Activated naive CD8-positive, alpha-beta T cell treated with anti-CD3 and anti-CD28 coated beads, Interleukin-2, amount 10 ng/mL, durations not matched to agents 7 days and 5 days (primary cell): ENCODE results near the gene B4GALNT2. TPM values are rescaled to one million over a fixed set of nuclear protein-coding genes. Genes with fewer than 3 reads are reported as not detected.

Source experiments
- ATAC-seq: fragments of 150-1000 bp; cut with Tn5 transposase; one replicate; pipeline ENCODE4 v1.10.0; 2021; ENCODE audit warnings: low read depth, moderate library complexity
- POLR2A ChIA-PET: fragments of 350-600 bp; sonication (Branson Sonifier 250); formaldehyde crosslinking; loops from one replicate; lab custom pipeline; 2021; ENCODE audit warnings: antibody characterized with exemption; lab: Charles Lee
- DNase-seq: peaks from one replicate; pipeline ENCODE4 v3.0.0; 2021
- H3K27ac Mint-ChIP-seq: one replicate; pipeline ENCODE4 v1.8.0; 2022; ENCODE audit warnings: mild to moderate bottlenecking, mixed read lengths
- H3K27me3 Mint-ChIP-seq: one replicate; pipeline ENCODE4 v1.8.0; 2022; ENCODE audit warnings: mild to moderate bottlenecking, moderate library complexity, mixed read lengths
- H3K36me3 Mint-ChIP-seq: one replicate; pipeline ENCODE4 v1.8.0; 2021; ENCODE audit warnings: mild to moderate bottlenecking, mixed read lengths
- H3K4me1 Mint-ChIP-seq: one replicate; pipeline ENCODE4 v1.8.0; 2021; ENCODE audit warnings: mixed read lengths
- H3K4me3 Mint-ChIP-seq: one replicate; pipeline ENCODE4 v1.8.0; 2022; ENCODE audit warnings: mild to moderate bottlenecking, moderate library complexity, mixed read lengths
- H3K9me3 Mint-ChIP-seq: one replicate; pipeline ENCODE4 v1.8.0; 2021; ENCODE audit warnings: mixed read lengths
- total RNA-seq, 2 experiments: library from RNA; stranded (reverse); gene quantifications; one replicate each; pipeline ENCODE4 v1.2.3, GENCODE V29; 2021

B4GALNT2 gene
- total RNA-seq, 2 experiments from 2014 or later: not detected

DNA sequence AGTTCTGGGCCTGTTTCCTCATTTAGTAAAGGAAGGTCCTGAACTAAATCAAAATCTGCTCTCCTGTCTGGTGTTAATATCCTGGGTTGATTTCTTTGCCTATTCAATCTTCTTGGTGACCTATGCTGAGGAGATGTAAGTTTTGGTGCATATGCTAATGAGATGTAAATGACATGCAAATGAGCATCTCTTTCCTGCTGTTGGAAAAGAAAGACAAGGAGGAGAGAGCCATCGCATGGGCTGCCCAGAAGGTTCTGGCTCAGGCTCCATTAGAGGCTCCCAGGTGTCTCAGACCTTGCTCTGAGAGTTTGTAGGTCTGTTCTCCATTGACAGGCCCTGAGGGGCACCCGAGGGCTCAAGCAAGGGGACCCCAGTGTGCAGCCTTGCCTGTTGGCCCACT is 81.3 kb downstream of the B4GALNT2 start:
- Mint-ChIP-seq H3K4me3 (peak overlapping the region; percentile 99), H3K9me3 (no peaks in the 10 kb centered on the region), H3K27me3 (no peaks in the 10 kb centered on the region), H3K36me3 (peaks cover 52% of the 10 kb centered on the region), H3K27ac (peak overlapping the region; percentile 88), H3K4me1 (peaks cover 60% of the 10 kb centered on the region)
- no peak for ATAC-seq
- POLR2A ChIA-PET: interaction anchor here (1.3 to 9.5 kb wide), 3 partner anchors 12 to 34 kb away, joined by 4 to 120 read pairs (median 99); no protein-coding TSS in a partner anchor
- no peak for DNase-seq

DNA sequence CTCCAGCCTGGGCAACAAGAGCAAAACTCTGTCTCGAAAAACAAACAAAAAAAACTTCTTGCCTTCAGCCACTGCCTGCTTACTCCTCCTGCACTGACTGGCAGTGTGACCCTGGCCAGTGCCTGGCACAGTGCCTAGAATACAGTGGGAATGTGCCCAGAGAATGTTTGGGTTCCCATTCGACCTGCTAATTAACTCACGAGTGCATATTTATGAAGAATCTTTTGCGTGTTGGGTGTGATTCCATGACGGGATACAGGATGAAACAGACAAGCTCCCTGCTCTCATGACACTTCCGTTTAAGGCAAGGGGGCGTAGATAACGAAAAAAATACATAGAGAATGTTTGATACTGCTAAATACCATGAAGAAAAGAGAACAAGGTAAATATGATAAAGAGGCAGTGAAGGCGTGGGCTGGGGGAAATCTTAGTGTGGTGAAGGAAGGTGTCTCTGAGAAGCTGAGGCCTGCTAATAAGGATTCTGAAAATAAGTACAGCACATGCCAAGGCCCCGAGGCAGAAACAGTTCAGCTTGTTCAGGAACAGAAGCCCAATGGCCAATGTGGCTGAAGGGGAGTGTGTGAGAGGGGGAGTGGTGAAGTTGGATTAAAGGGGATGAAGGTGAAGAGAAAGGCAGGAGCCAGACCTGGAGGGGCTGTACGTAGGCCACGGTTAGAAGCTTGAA is 82.2 kb downstream of the B4GALNT2 start:
- ATAC-seq (no peak), DNase-seq (no peak)
- H3K9me3 Mint-ChIP-seq: no peaks in the 10 kb centered on the region
- POLR2A ChIA-PET: interaction anchor here (1.7 to 9.5 kb wide), 6 partner anchors 10 to 22 kb away, joined by 5 to 99 read pairs (median 8); partner anchors contain the start of gene PHOSPHO1
- no peaks in the 10 kb centered on the region for H3K27me3 Mint-ChIP-seq
- peaks cover 58% of the 10 kb centered on the region for H3K36me3 Mint-ChIP-seq
- H3K4me1 Mint-ChIP-seq: peaks cover 60% of the 10 kb centered on the region
- peak overlapping the region; percentile 99 for H3K4me3 Mint-ChIP-seq
- peak overlapping the region; percentile 88 for H3K27ac Mint-ChIP-seq

DNA sequence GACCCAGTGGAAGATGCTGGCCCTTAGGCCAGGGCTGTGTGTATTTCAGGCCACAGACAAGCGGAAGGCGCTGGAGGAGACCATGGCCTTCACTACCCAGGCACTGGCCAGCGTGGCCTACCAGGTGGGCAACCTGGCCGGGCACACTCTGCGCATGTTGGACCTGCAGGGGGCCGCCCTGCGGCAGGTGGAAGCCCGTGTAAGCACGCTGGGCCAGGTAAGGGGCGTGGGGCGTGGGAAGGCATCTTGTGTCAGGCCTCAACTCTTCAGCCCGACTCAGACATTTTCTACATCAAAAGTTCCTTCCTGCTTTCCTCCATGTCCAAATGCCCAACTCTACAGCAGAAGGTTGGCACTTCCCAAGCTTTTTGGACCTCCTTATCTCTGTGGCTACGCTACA is 83.9 kb downstream of the B4GALNT2 start:
- no peak for ATAC-seq
- H3K4me3 Mint-ChIP-seq: peak overlapping the region; percentile 82
- H3K27me3 Mint-ChIP-seq: no peaks in the 10 kb centered on the region
- H3K36me3 Mint-ChIP-seq: peaks cover 55% of the 10 kb centered on the region
- peak; percentile 45 for DNase-seq
- H3K4me1 Mint-ChIP-seq: peaks cover 59% of the 10 kb centered on the region
- H3K27ac Mint-ChIP-seq: peak overlapping the region; percentile 82
- no peaks in the 10 kb centered on the region for H3K9me3 Mint-ChIP-seq
- POLR2A ChIA-PET: interaction anchor here (5.6 to 9.5 kb wide), 2 partner anchors 9 to 24 kb away, joined by 86 to 99 read pairs; no protein-coding TSS in a partner anchor

DNA sequence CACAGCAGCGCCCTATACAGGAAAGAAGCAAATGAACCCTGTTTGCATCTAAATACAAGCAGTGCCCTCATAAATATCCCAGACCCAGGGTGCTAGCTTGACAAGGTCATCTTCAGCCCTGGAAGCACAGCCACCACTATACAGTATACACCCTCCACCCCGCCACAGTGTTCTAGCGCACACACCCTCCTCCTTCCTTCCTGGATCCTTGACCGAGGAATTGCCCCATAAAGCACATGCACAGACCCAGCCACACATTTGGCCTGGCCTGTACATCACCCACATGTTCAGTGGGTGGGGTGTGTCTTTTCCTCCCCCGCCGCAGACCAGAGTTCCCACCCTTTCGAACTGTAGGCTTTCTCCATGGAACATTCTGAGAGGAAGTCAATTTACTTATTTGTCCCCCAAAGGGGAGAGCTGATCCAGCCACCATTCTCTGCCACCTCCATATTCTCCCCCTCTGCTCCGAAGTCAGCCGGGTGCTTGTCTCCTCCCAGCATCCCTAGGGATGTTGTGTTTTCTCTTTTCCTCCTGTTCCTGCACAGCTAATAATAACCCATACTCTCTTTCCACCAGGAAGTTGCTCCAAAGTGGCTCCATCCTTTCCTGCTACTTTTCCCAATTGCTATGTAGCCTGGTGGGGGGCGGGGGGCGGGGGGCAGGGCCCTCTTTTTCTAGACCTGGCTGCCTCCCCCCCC is 84.5 kb downstream of the B4GALNT2 start:
- Mint-ChIP-seq H3K27ac (peak overlapping the region; percentile 92), H3K27me3 (no peaks in the 10 kb centered on the region), H3K36me3 (peaks cover 58% of the 10 kb centered on the region), H3K9me3 (no peaks in the 10 kb centered on the region), H3K4me3 (peak overlapping the region; percentile 85), H3K4me1 (peaks cover 62% of the 10 kb centered on the region)
- peak; percentile 34 for DNase-seq
- ATAC-seq: no peak
- POLR2A ChIA-PET: interaction anchor here (1.4 to 9.5 kb wide), 5 partner anchors 8 to 24 kb away, joined by 4 to 99 read pairs (median 38); partner anchors contain the start of genes ABI3 and GNGT2

DNA sequence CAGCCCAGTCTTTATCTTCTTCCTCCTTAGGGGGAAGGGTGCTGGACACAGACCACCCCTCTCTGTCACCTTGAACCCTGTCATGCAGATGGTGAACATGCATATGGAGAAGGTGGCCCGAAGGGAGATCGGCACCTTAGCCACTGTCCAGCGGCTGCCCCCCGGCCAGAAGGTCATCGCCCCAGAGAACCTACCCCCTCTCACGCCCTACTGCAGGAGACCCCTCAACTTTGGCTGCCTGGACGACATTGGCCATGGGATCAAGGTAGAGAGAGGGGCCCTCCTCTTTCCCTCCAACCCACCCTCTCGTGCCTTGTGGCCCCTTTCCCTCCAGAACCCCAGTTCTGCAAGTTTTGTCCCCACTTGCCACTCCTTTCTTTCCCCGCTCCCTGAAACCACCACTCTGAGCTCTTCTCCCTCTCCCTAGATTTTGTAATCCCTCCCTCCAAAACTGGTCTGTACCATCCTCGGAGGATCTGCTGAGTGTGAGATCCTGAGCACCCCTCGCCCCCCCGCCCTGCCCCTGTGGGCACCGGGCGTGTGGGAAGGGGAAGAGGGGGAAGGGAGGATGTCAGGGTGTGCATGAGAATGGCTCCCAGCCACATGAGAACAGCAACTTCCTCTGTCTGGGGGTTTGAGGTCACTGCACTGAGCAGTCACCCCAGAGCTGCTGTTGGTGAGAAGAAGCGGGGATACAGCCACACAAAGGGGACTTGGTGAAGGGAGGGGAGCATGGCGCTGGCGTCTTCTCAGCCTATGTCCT is 85.3 kb downstream of the B4GALNT2 start:
- peak; percentile 61 for ATAC-seq
- POLR2A ChIA-PET: interaction anchor here (0.6 to 5.6 kb wide), 13 partner anchors 9 to 108 kb away, joined by 3 to 86 read pairs (median 4); partner anchors contain the start of genes ABI3, GNGT2 and PHOSPHO1
- peak overlapping the region; percentile 92 for H3K27ac Mint-ChIP-seq

DNA sequence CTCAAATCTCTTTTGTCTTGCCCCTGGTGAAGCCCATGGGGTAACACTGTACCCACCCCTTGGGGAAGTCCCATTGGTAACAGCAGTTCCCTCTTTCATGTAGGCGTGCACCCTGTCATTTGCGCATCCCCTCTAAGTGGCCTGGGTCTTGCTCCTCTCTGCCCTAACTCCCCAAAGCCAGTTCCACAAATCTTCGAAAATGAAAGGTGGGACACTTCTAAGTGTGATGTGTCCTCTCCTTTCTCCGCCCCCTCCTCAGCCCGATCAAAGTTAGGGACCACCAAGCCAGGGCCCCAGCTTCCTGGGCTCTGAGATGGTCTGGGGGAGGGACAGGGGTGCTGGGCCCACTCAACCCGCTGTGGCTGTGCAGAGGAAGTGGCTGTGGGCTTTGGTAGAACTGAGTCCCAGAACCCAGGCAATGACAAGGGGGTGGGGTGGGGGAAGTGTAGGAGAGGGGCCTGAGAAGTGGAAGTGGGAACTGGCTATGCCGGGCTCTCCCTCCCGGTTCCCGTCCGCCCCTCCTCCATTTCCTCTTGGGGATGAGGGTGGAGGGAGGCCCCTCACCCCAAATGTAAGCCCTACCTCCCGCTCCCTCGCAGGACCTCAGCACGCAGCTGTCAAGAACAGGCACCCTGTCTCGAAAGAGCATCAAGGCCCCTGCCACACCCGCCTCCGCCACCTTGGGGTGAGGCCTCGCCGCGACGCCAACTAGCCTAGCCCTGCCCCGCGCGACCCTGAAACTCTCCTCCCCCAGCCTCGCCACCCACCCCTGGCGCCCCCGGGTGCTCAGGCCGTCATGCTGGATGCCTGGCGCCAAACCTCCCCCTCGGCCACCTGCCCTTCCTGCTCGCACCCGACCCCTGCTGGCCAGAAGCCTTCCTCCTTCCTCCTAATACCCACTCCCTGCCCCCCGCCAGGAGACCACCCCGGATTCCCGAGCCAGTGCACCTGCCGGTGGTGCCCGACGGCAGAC is 86.7 kb downstream of the B4GALNT2 start:
- Mint-ChIP-seq H3K4me1 (peaks cover 66% of the 10 kb centered on the region), H3K27me3 (no peaks in the 10 kb centered on the region), H3K9me3 (no peaks in the 10 kb centered on the region), H3K27ac (peak overlapping the region; percentile 92), H3K4me3 (peak overlapping the region; percentile 85), H3K36me3 (peaks cover 50% of the 10 kb centered on the region)
- DNase-seq (peak; percentile 85), ATAC-seq (peak; percentile 57)
- POLR2A ChIA-PET: interaction anchor here (0.6 to 5.6 kb wide), 18 partner anchors 7 to 1559 kb away, joined by 3 to 86 read pairs (median 4); partner anchors contain the start of genes ABI3, ATP5MC1, GNGT2 and PHOSPHO1

More for the DNA sequence above, 85.3 kb downstream of the B4GALNT2 start:
- peak overlapping the region; percentile 85 for H3K4me3 Mint-ChIP-seq
- peaks cover 57% of the 10 kb centered on the region for H3K36me3 Mint-ChIP-seq
- no peaks in the 10 kb centered on the region for H3K27me3 Mint-ChIP-seq
- H3K9me3 Mint-ChIP-seq: no peaks in the 10 kb centered on the region
- peak; percentile 77 for DNase-seq
- H3K4me1 Mint-ChIP-seq: peaks cover 64% of the 10 kb centered on the region

DNA sequence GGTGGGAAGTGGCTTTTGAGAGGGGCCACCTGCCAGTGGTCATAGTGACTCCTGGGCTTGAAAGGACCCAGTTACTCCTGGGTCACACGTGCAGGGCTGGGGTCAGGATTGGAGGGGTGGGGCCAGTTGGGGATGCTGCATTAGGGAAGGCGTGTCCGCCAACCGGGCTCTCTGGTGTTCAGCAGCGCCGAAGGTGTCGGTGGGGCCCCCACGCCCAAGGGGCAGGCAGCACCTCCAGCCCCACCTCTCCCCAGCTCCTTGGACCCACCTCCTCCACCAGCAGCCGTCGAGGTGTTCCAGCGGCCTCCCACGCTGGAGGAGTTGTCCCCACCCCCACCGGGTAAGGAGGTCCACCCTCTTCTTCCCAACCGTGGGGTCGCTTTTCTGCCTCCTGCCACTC is 87.4 kb downstream of the B4GALNT2 start:
- H3K27ac Mint-ChIP-seq: peak overlapping the region; percentile 92
- no peak for ATAC-seq
- no peaks in the 10 kb centered on the region for H3K9me3 Mint-ChIP-seq
- peaks cover 65% of the 10 kb centered on the region for H3K4me1 Mint-ChIP-seq
- DNase-seq: no peak
- H3K36me3 Mint-ChIP-seq: peaks cover 47% of the 10 kb centered on the region
- peak overlapping the region; percentile 65 for H3K4me3 Mint-ChIP-seq
- H3K27me3 Mint-ChIP-seq: peaks cover 2% of the 10 kb centered on the region
- POLR2A ChIA-PET: interaction anchor here (2.0 to 5.6 kb wide), 3 partner anchors 11 to 39 kb away, joined by 8 to 86 read pairs (median 38); partner anchors contain the start of genes ABI3 and GNGT2

DNA sequence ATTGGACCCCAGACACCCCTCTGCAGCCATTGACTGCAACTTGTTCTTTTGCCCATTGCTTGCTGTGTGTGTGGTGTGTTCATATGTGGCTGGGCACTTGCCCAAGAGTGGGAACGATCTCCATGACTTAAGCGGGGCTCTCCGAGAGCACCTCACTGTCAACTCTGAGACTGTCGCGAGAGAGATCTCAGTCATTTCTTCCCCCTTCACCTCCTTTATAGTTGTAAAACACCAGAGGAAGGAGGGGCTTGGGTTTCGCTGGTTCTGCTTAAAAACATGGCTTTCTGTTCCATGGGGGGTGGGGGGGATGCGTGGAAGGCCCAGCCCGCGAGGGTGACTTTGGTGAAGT is 90.6 kb downstream of the B4GALNT2 start:
- DNase-seq (peak; percentile 38), ATAC-seq (no peak)
- H3K4me3 Mint-ChIP-seq: peak overlapping the region; percentile 71
- peak overlapping the region; percentile 80 for H3K27ac Mint-ChIP-seq
- H3K4me1 Mint-ChIP-seq: peaks cover 50% of the 10 kb centered on the region
- peaks cover 2% of the 10 kb centered on the region for H3K27me3 Mint-ChIP-seq
- peaks cover 29% of the 10 kb centered on the region for H3K36me3 Mint-ChIP-seq
- no peaks in the 10 kb centered on the region for H3K9me3 Mint-ChIP-seq
- POLR2A ChIA-PET: interaction anchor here (1.4 to 6.5 kb wide), 5 partner anchors 11 to 43 kb away, joined by 9 to 44 read pairs (median 15); partner anchors contain the start of genes ABI3 and GNGT2

DNA sequence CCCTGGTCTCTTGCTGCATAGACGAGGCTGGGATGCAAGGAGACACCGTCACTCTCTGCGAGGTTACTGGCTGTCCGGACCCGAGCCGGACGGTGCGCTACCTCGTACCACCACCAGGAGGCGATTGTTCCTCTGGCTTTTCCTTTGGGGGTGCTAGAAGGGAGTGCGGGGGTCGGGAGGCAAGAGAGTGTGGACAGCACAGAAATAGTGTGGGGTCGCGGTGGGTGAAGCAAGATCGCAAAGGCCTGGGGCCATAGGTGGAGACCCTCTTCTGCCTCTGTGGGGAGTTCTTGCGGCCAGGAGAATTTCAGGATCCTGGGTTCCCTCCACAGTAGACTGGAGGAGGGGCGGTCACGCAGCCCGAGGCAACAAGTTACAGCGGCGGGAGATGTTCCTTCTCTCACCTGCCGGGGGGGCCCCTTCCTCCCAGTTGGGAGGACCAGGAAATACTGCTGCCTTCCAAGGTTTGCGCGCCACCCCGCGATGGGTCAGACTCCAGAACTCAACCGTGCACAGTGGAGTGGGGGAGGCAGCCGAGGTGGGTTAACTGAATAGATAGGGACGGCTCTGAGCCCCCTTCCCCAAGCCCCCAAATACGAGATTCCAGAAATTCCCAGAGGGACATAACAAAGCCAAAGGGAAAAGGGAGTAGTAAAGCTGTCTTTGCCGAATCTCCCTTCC is 91.1 kb downstream of the B4GALNT2 start:
- Mint-ChIP-seq H3K27me3 (peaks cover 2% of the 10 kb centered on the region), H3K36me3 (peaks cover 27% of the 10 kb centered on the region), H3K4me1 (peaks cover 47% of the 10 kb centered on the region), H3K4me3 (peak overlapping the region; percentile 71), H3K27ac (peak overlapping the region; percentile 80), H3K9me3 (no peaks in the 10 kb centered on the region)
- DNase-seq (peak; percentile 80), ATAC-seq (no peak)
- POLR2A ChIA-PET: interaction anchor here (0.8 to 6.5 kb wide), 9 partner anchors 11 to 165 kb away, joined by 3 to 99 read pairs (median 7); partner anchors contain the start of genes ABI3 and GNGT2

DNA sequence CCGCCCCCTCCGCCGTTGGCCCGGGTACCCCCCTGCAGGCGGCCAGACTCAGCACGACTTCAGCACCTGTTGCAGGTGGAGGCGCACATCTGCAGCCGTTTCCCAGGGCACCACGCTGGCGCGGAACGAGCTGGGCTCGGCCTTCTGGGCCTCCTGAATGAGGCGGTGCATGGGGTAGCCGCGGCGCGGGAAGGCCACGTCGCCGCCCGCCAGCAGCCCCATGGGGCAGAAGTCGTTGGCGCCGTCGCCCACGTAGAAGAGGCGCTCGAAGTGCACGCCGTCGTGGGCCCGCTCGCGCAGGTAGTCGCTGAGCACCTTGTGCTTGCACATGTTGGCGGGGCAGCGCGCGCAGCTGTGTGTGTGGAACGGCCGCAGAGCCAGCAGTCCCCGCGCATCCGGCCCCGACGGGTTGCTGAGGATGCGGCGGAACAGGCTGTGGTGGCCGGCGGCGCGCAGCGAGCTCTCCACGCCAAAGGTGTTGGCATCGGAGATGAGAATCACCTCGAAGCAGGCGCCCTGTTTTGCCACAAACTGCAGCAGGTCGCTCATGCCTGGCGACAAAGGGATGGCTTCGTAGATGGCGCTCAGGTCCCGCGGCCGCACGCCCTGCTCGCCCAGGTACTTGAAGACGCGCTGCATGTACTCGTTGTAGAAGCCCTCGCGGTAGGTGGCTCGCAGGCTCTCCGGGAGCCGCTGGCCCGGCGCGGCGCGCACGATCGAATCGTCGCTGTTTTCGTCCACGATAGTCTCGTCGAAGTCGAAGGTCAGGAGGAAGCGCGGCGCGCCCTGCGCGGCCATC is 91.8 kb downstream of the B4GALNT2 start:
- peaks cover 22% of the 10 kb centered on the region for H3K36me3 Mint-ChIP-seq
- peaks cover 41% of the 10 kb centered on the region for H3K4me1 Mint-ChIP-seq
- H3K27me3 Mint-ChIP-seq: peaks cover 3% of the 10 kb centered on the region
- peak overlapping the region; percentile 75 for H3K27ac Mint-ChIP-seq
- H3K4me3 Mint-ChIP-seq: peak overlapping the region; percentile 67
- no peaks in the 10 kb centered on the region for H3K9me3 Mint-ChIP-seq
- POLR2A ChIA-PET: interaction anchor here (0.5 to 6.5 kb wide), 11 partner anchors 12 to 453 kb away, joined by 3 to 99 read pairs (median 4); partner anchors contain the start of genes ABI3 and GNGT2
- DNase-seq: peak; percentile 81
- ATAC-seq: peak; percentile 48
